K562 (cell line): Measurements from ENCODE around the gene CCDC69. TPM values are rescaled to one million over a fixed set of nuclear protein-coding genes. Genes with fewer than 3 reads are reported as not detected.

Experiments used
- ATAC-seq: fragments of 200-7000 bp; cut with Tn5 transposase; 3 replicates; pipeline ENCODE4 v1.9.1; 2020; ENCODE audit warnings: moderate library complexity
- BruUV-seq: library from RNA; stranded (reverse); fragments of 400-500 nt; replicated peaks from 2 replicates; lab custom pipeline; 2021; lab: Mats Ljungman, UMichigan
- CTCF ChIA-PET: fragments of 300-600 bp; formaldehyde crosslinking; extraction: SDS; loops from one replicate; lab custom pipeline; 2021; ENCODE audit warnings: low intra/inter-chr PET ratio; lab: Yijun Ruan, JAX
- POLR2A ChIA-PET: fragments of 300-600, 350-650 bp; sonication (Branson Sonifier 250); formaldehyde crosslinking; extraction: SDS; loops from one replicate; lab custom pipeline; 2021; ENCODE audit warnings: antibody characterized with exemption, inconsistent platforms; lab: Yijun Ruan, JAX
- DNase-seq, 4 experiments: peaks; one replicate each; pipeline versions ENCODE4 v3.0.0 to v3.0.0-alpha.2; 2011 to 2018; ENCODE audit warnings: low spot score in 3 of 4, mixed read lengths in 3 of 4; ENCODE audit errors: extremely low read depth in 1 of 4
- FAIRE-seq: peaks from 2 replicates; lab custom pipeline; 2011; peaks lifted over from hg19 to GRCh38; lab: Jason Lieb, UNC
- H2AFZ ChIP-seq: 2 replicates; pipeline ENCODE4 v1.6.0; 2011; ENCODE audit warnings: low read depth, low read length, control low read depth, inconsistent platforms
- H3K27ac ChIP-seq: fragments of 200-600 bp; 3 replicates; pipeline ENCODE4 v1.8.0; 2011; ENCODE audit warnings: low read depth, mild to moderate bottlenecking, control low read depth, inconsistent platforms, low read length, moderate library complexity, mixed read lengths; ENCODE audit errors: extremely low read depth
- H3K27me3 ChIP-seq, 2 experiments: fragments of 300-600 bp in 1 of 2; 2 replicates in 1 of 2; 3 replicates in 1 of 2; pipeline versions ENCODE4 v1.6.0 to v1.8.0; 2011; ENCODE audit warnings: inconsistent platforms in 2 of 2, low read length in 2 of 2, mild to moderate bottlenecking in 1 of 2, mixed read lengths in 1 of 2, moderate library complexity in 1 of 2; ENCODE audit not compliant: control insufficient read depth in 2 of 2, insufficient read depth in 2 of 2
- H3K36me3 ChIP-seq: fragments of 300-600 bp; 3 replicates; pipeline ENCODE4 v1.8.0; 2011; ENCODE audit warnings: mild to moderate bottlenecking, low read length, inconsistent platforms; ENCODE audit not compliant: control insufficient read depth, insufficient read depth
- H3K4me1 ChIP-seq, 2 experiments: fragments of 200-600 bp in 1 of 2; replicated peaks in 1 of 2; 2 replicates in 1 of 2; 3 replicates in 1 of 2; pipeline versions ENCODE4 v1.5.1 to v1.8.0; 2011; ENCODE audit warnings: inconsistent platforms in 2 of 2, low read length in 2 of 2, mild to moderate bottlenecking in 1 of 2, mixed read lengths in 1 of 2, moderate library complexity in 1 of 2; ENCODE audit not compliant: control insufficient read depth in 2 of 2, insufficient read depth in 2 of 2
- H3K4me2 ChIP-seq: 2 replicates; pipeline ENCODE4 v1.6.1; 2011; ENCODE audit warnings: low read length, control low read depth, inconsistent platforms, mixed read lengths; ENCODE audit not compliant: insufficient read depth
- H3K4me3 ChIP-seq: fragments of 200-600 bp; sonication (generic), shearing (Covaris generic); 2 replicates; pipeline ENCODE4 v1.5.1; 2016; ENCODE audit warnings: control low read depth, inconsistent platforms
- H3K79me2 ChIP-seq: fragments of 200-600 bp; 3 replicates; pipeline ENCODE4 v1.8.0; 2011; ENCODE audit warnings: low read length, inconsistent platforms; ENCODE audit not compliant: control insufficient read depth, insufficient read depth
- H3K9ac ChIP-seq, 2 experiments: 2 replicates each; pipeline versions ENCODE4 v1.6.0 to v1.6.1; 2011; ENCODE audit warnings: low read depth in 2 of 2, low read length in 2 of 2, control low read depth in 1 of 2, inconsistent platforms in 1 of 2, mild to moderate bottlenecking in 1 of 2, mixed read lengths in 1 of 2; ENCODE audit not compliant: insufficient read depth in 1 of 2
- H3K9me1 ChIP-seq: one replicate; pipeline ENCODE4 v1.6.0; 2011; ENCODE audit warnings: inconsistent platforms, mild to moderate bottlenecking, low read length, moderate library complexity; ENCODE audit not compliant: control insufficient read depth, insufficient read depth
- H3K9me3 ChIP-seq: replicated peaks from 2 replicates; pipeline ENCODE4 v1.5.1; 2011; ENCODE audit warnings: low read depth, low read length, inconsistent platforms; ENCODE audit not compliant: control insufficient read depth, insufficient read depth
- H4K20me1 ChIP-seq: replicated peaks from 2 replicates; pipeline ENCODE4 v1.6.1; 2011; ENCODE audit warnings: low read length, inconsistent platforms, mixed read lengths; ENCODE audit not compliant: control insufficient read depth, insufficient read depth
- ATF1 ChIP-seq, 2 experiments: fragments of 450-650 bp in 1 of 2; IDR thresholded peaks; 2 replicates each; pipeline ENCODE4 v1.6.1; 2016; ENCODE audit warnings: missing compliant biosample characterization in 1 of 2, missing genetic modification characterization in 1 of 2
- ETS2 ChIP-seq: IDR thresholded peaks from 2 replicates; pipeline ENCODE4 v1.6.1; 2016; ENCODE audit warnings: borderline replicate concordance, missing genetic modification characterization, mild to moderate bottlenecking, moderate library complexity, missing compliant biosample characterization; ENCODE audit not compliant: poor library complexity, severe bottlenecking
- FOXK1 ChIP-seq: sonication (generic); formaldehyde crosslinking; IDR thresholded peaks from 2 replicates; pipeline ENCODE4 v1.8.0; 2022; ENCODE audit warnings: missing genetic modification reagents, mild to moderate bottlenecking, borderline replicate concordance
- HMG20B ChIP-seq: fragments of 250-450 bp; sonication (Bioruptor Pico); IDR thresholded peaks from 2 replicates; pipeline ENCODE4 v1.5.0; 2021; ENCODE audit warnings: mild to moderate bottlenecking
- MXI1 ChIP-seq: IDR thresholded peaks from 2 replicates; pipeline ENCODE4 v1.6.1; 2011; ENCODE audit warnings: low read depth, mild to moderate bottlenecking, improper control_type of control experiment, low read length
- RFX1 ChIP-seq: fragments of 450-650 bp; IDR thresholded peaks from 2 replicates; pipeline ENCODE4 v1.6.1; 2016; ENCODE audit warnings: mild to moderate bottlenecking, moderate library complexity
- SREBF2 ChIP-seq: sonication (generic); formaldehyde crosslinking; IDR thresholded peaks from 2 replicates; pipeline ENCODE4 v1.4.0; 2020; ENCODE audit warnings: mild to moderate bottlenecking, missing genetic modification reagents
- ZKSCAN8 ChIP-seq: fragments of 200-800 bp; sonication (Bioruptor generic); IDR thresholded peaks from 2 replicates; pipeline ENCODE4 v1.6.1; 2016; ENCODE audit warnings: missing genetic modification characterization, missing compliant biosample characterization
- ZNF57 ChIP-seq: fragments of 450-650 bp; formaldehyde crosslinking; IDR thresholded peaks from 2 replicates; pipeline ENCODE4 v1.4.0; 2020; ENCODE audit warnings: mild to moderate bottlenecking, moderate library complexity
- ZNF830 ChIP-seq: fragments of 250-450 bp; sonication (Bioruptor Pico); IDR thresholded peaks from 2 replicates; pipeline ENCODE4 v1.5.0; 2021; ENCODE audit warnings: mild to moderate bottlenecking
- WGBS: fragments of 100-300 bp; shearing (Covaris generic); methylation state at CpG from one replicate; pipeline ENCODE4 v1.1.6; 2016; ENCODE audit warnings: low coverage, mixed read lengths; ENCODE audit not compliant: insufficient coverage; ENCODE audit errors: missing lambda C conversion rate; 5-methylcytosine and 5-hydroxymethylcytosine counted together
- in situ Hi-C: fragments of 300-500 bp; cut with MboI; formaldehyde crosslinking; loops from 4 replicates; pipeline ENCODE4 v1.15.0; 2018; ENCODE audit warnings: inconsistent platforms, mixed read lengths
- intact Hi-C: fragments of 100-400 bp; cut with micrococcal nuclease; formaldehyde crosslinking; loops from 2 replicates; pipeline ENCODE4 v1.14.2; 2022
- polyA plus RNA-seq, 8 experiments: library from polyadenylated mRNA; depleted of rRNA in 4 of 8; stranded (reverse) in 5 of 8; unstranded in 3 of 8; fragments of >200 nt; fragmentation: Nextera tagmentation in 2 of 8; fragmentation: Illumina TruSeq in 1 of 8; extraction: Ambion mirVana in 2 of 8; extraction: Trizol in 1 of 8; gene quantifications; 2 replicates each; pipeline versions ENCODE4 v1.2.1 to v1.2.3, GENCODE V29; 2011 to 2014; ENCODE audit warnings: inconsistent platforms in 1 of 8, missing spikeins in 1 of 8
- total RNA-seq, 7 experiments: library from RNA; depleted of rRNA in 6 of 7; stranded (reverse); fragments of >200 nt in 6 of 7; fragmentation: Illumina TruSeq in 2 of 7; extraction: Trizol in 2 of 7; gene quantifications; 2 replicates each; pipeline versions ENCODE4 v1.2.1 to v1.2.3, GENCODE V29; 2011 to 2021; ENCODE audit warnings: low replicate concordance in 1 of 7
- TF ChIP-seq, protein P1 (sequence below): fragments of 450-650 bp; IDR thresholded peaks from 2 replicates; pipeline ENCODE4 v1.6.1; 2018; ENCODE audit warnings: mild to moderate bottlenecking, low read depth; ENCODE audit not compliant: partially characterized antibody
- TF ChIP-seq, protein P2 (sequence below): fragments of 250-450 bp; sonication (Bioruptor Pico); IDR thresholded peaks from 2 replicates; pipeline ENCODE4 v1.8.0; 2022; ENCODE audit warnings: moderate library complexity, mild to moderate bottlenecking, inconsistent platforms
- TF ChIP-seq, protein P3 (sequence below): IDR thresholded peaks from 3 replicates; pipeline ENCODE4 v1.6.1; 2011; ENCODE audit warnings: borderline replicate concordance, mild to moderate bottlenecking, moderate library complexity; ENCODE audit not compliant: insufficient read length; ENCODE audit errors: extremely low read depth

The CCDC69 gene
- total and polyA plus RNA-seq, 9 of the 15 experiments (the other 6 are each of a cell fraction or from before 2014, with no cell fraction given), result 0.65 to 12.2 (median 7.6) TPM

DNA sequence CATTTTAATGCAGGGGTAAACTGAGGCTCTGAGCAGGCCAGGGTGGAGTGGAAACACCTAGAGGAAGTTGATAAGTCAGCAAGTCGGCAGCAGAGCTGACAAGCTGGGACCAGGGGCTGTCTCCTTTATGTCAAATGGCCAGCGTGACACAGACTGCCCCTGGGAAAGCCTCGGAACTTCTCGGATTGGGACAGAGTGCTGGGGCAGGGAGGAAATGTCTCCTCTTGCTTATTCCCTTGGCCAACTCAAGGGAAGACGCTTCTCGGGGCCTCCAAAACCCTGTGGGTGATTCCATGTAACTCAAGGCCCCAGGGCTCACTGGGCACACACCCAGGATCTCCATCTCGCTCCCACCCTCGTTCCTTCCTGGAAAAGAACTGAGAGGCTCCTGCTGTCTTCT lies 40.9 kb downstream of the CCDC69 start (continued):
- TF ChIP-seq, protein P1, sequence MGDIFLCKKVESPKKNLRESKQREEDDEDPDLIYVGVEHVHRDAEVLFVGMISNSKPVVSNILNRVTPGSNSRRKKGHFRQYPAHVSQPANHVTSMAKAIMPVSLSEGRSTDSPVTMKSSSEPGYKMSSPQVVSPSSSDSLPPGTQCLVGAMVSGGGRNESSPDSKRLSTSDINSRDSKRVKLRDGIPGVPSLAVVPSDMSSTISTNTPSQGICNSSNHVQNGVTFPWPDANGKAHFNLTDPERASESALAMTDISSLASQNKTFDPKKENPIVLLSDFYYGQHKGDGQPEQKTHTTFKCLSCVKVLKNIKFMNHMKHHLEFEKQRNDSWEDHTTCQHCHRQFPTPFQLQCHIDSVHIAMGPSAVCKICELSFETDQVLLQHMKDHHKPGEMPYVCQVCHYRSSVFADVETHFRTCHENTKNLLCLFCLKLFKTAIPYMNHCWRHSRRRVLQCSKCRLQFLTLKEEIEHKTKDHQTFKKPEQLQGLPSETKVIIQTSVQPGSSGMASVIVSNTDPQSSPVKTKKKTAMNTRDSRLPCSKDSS, result no peak
- TF ChIP-seq, protein P2, sequence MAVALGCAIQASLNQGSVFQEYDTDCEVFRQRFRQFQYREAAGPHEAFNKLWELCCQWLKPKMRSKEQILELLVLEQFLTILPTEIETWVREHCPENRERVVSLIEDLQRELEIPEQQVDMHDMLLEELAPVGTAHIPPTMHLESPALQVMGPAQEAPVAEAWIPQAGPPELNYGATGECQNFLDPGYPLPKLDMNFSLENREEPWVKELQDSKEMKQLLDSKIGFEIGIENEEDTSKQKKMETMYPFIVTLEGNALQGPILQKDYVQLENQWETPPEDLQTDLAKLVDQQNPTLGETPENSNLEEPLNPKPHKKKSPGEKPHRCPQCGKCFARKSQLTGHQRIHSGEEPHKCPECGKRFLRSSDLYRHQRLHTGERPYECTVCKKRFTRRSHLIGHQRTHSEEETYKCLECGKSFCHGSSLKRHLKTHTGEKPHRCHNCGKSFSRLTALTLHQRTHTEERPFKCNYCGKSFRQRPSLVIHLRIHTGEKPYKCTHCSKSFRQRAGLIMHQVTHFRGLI (CRISPR knock-in tag), result no peak
- TF ChIP-seq HMG20B (CRISPR knock-in tag) (no peak), RFX1 (no peak), ATF1 (CRISPR knock-in tag; IDR thresholded peaks at IDR 0.05) (no peak), ATF1 (tag; IDR thresholded peaks at IDR 0.05) (no peak), ZNF57 (CRISPR knock-in tag) (no peak), ZKSCAN8 (CRISPR knock-in tag) (no peak)

DNA sequence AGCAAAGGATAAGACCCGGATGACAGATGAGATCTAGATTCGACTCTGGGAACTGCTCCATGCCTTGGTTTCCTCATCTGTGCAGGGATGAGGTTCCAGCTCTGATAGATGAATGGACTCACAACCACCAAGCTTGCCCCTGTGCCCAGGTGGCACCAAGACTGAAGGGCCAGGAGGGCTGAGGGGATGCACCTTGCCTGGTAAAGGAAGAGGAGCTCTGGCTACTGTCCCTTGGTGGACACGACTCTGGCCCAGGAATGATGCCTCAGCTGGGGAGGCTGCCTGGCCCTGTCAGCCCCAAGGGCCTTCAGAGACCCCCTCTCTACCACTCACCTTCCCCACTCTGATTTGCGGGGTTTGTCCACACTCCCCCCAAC lies 41.4 kb downstream of the CCDC69 start:
- H3K4me3 ChIP-seq, result no peak overlapping the region
- in situ Hi-C loops (no loop called here), intact Hi-C loops (no loop called here)
- no peak overlapping the region for H3K9ac ChIP-seq
- CTCF ChIA-PET, result no interaction called here
- no peaks in the 10 kb centered on the region for H3K79me2 ChIP-seq
- peaks cover 0 to 2% of the 10 kb centered on the region in 2 experiments; a peak in 1 of 5 replicates for H3K27me3 ChIP-seq
- H3K9me3 ChIP-seq, result no peaks in the 10 kb centered on the region
- FAIRE-seq (no peak), DNase-seq (no peak), ATAC-seq (no peak)
- H2AFZ ChIP-seq, result no peak overlapping the region
- H3K4me1 ChIP-seq, result no peaks in the 10 kb centered on the region
- WGBS, result 24% methylated on average over 4 of the region's 4 CpGs
- POLR2A ChIA-PET, result no interaction called here
- no peak overlapping the region for H3K4me2 ChIP-seq
- no peaks in the 10 kb centered on the region for H3K36me3 ChIP-seq
- H4K20me1 ChIP-seq, result 0 out of 2 replicates have a peak, but pooled peaks cover 4% of the 10 kb centered on the region
- BruUV-seq, result no TSS peak
- H3K9me1 ChIP-seq, result peaks cover 2% of the 10 kb centered on the region
- H3K27ac ChIP-seq, result no peak overlapping the region
- TF ChIP-seq MXI1, result no peak
- TF ChIP-seq, protein P3, sequence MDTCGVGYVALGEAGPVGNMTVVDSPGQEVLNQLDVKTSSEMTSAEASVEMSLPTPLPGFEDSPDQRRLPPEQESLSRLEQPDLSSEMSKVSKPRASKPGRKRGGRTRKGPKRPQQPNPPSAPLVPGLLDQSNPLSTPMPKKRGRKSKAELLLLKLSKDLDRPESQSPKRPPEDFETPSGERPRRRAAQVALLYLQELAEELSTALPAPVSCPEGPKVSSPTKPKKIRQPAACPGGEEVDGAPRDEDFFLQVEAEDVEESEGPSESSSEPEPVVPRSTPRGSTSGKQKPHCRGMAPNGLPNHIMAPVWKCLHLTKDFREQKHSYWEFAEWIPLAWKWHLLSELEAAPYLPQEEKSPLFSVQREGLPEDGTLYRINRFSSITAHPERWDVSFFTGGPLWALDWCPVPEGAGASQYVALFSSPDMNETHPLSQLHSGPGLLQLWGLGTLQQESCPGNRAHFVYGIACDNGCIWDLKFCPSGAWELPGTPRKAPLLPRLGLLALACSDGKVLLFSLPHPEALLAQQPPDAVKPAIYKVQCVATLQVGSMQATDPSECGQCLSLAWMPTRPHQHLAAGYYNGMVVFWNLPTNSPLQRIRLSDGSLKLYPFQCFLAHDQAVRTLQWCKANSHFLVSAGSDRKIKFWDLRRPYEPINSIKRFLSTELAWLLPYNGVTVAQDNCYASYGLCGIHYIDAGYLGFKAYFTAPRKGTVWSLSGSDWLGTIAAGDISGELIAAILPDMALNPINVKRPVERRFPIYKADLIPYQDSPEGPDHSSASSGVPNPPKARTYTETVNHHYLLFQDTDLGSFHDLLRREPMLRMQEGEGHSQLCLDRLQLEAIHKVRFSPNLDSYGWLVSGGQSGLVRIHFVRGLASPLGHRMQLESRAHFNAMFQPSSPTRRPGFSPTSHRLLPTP, result no peak
- TF ChIP-seq SREBF2, result no peak
- TF ChIP-seq ETS2 (tag), result no peak
- TF ChIP-seq ZNF830 (CRISPR knock-in tag), result no peak
- no peak for TF ChIP-seq FOXK1
